GM19239 (cell line): ENCODE results near the gene RAB18.
"Not testable (repeated sequence)": the region's sequence is repeated elsewhere in the genome, so short reads cannot be mapped to it uniquely, and the experiment has no call there.

Experiments
- DNase-seq: peaks from one replicate; pipeline ENCODE4 v3.0.0; 2011; ENCODE audit warnings: low spot score; ENCODE audit not compliant: insufficient read length
- FAIRE-seq: peaks from 2 replicates; lab custom pipeline; 2011; peaks lifted over from hg19 to GRCh38; lab: Jason Lieb, UNC

RAB18 gene

DNA sequence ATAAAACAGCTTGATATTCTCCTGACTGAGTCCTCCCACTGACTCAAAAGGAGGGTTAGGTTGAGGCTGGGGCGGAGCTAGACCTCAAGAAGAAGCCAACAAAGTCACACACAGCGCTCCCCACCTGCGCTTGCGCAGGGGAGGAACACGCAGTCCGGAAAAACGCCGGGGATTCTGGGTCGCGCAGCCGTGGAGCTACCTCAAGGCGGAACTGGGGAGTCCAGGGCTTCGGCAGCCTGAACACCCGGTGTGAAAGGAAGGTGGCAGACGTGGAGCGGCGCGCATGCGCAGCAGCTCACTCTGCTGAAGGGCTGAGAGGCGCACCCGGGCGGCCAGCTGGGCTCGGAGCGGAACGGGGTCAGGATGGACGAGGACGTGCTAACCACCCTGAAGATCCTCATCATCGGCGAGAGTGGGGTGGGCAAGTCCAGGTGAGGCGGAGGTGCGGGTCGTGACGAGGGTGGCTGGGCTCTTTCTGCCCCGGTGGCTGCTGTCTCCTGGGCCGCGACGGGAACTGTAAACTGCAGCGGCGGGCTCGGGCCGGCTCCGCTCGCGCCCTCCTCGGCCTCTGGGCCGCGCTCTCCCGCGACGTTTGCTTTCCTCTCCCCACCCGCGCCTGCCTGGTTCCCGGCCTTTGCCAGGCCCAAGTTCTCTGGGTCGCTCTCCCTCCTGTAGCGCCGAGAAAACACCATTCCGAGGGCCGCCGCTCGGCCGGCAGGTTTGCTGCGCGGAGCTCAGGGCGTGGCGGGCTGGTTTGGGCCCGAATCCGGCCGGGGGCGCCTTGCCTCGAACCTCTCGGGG is at the start of gene RAB18:
TSS of gene RAB18 (plus strand) at position 298 of the 801 bp plus-strand sequence. CDS start at position 364, 66 bp downstream.
- FAIRE-seq: peak; percentile 99
- DNase-seq: peak; percentile 86

DNA sequence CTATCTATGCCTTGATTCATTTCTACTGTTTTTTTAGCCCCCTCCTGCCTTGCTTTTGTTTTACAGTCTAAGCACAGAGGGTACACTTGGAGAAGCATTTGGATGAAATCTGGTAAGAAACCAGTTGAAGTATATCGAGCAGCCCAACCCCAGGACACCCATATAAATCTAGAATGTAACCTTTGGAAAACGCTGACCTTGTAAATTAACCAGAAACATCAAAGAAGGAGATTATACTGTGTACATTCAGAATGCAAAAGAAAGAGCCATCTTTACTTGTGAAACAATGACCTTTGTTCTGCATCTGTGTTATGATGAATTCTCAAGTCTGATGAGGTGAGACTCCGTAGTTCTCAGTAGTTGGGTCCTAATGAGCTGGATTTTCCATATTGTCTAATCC is 49.3 kb upstream of the RAB18 start:
- no peak for DNase-seq
- no peak for FAIRE-seq

DNA sequence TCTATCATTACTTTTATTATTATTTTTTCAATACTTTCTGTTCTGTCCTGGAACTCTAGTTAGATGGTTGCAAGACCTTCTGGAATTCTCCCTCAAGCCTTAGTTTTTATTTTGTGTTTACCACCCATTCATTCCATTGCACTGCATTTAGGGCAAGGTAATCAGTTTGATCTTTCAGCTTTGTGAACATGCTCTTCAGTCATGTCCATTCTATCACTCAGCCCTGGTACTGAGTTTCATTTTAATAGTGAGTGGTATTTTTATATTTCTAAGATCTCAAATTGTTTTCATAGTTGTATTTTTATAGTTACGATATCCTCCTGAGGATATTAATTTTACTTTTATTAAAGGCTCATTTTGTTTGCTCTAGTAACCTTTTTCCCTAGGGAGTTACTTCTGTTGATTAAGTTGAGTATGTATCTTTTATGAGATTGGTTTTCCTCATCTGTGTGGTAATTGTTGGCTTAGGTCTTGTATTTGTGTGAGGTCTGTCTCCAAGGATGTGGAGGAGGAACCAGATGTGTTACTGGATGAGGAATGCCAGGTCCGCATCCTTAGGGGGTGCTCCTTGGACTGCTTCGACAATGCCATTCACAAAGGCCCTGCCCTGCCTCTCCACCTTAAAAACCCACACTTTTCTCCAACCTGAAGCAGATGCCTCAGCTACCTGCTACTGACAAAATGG is 46.7 kb upstream of the RAB18 start:
- no peak for DNase-seq
- no peak for FAIRE-seq

DNA sequence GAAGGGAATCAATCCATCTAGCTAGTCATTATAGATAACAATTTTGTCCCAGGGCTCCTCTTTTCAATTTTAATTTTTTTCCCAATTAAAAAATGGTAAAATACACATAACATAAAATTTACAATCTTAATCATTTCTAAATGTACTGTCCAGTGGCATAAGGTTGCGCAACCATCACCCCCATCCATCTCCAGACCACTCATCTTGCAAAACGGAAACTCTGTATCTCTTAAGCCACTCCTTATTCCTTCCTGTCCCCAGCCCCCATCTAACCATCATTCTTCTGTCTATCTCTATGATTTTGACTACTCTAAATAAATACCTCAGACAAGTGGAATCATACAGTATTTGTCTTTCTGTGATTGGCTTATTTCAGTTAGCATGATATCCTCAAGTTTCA is 46.1 kb upstream of the RAB18 start:
- no peak for DNase-seq

DNA sequence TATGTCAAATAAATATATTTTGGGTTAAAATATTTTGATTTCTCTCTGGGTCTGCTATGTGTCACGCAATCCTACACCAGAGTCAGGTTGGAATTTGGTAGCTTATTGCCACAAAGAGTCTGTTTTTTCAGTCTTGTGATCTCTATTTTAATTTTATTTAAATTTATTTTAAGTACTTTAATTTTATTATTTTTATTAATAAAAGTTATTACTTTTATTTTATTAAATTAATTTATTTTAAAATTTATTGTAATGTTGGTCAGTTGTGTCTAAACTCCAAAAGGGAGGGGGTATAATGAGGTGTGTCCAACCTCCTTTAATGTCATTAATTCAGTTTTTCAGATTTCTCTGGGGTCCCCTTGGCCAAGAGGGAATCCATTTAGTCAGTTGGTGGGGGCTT is 42.8 kb upstream of the RAB18 start:
- FAIRE-seq: no peak

More for the DNA sequence above, 46.1 kb upstream of the RAB18 start:
- no peak for FAIRE-seq

DNA sequence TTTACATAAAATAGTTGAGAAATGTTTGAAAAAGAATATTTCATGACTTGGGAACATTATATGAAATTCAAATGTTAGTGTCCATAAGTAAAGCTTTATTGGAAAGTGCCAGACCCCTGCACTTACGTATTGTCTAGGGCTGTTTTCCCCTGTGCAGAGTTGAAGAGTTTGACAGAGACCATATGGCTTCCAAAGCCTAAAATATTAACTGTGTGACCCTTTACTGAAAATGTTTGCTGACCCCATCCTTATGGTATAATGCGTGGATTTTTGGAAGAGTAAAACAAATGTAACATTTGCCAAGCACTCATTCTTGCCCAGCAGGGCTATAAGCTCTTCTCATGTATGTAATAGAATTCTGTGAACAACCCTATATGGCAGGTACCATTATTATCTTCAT is 40.1 kb upstream of the RAB18 start:
- no peak for DNase-seq
- FAIRE-seq: no peak

More for the DNA sequence above, 42.8 kb upstream of the RAB18 start:
- no peak for DNase-seq

DNA sequence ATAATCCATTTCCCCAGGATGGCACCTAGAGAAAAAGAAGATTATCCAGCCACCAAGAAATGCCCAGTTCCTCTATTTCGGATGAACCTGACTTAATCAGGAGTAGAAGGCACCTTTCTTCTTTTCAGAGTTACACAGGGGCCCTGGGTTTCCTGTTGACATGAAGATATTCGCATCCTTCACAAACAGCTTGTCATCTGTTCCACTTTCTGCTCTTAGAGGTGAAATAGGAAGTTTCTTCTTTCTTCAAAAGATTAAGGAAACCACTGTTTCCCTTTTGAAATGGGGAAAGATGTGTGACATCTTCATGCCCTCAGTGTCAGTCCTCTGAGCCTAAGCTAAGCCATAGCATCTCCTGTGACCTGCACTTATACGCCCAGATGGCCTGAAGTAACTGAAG is 39.1 kb upstream of the RAB18 start:
- DNase-seq (no peak), FAIRE-seq (no peak)

DNA sequence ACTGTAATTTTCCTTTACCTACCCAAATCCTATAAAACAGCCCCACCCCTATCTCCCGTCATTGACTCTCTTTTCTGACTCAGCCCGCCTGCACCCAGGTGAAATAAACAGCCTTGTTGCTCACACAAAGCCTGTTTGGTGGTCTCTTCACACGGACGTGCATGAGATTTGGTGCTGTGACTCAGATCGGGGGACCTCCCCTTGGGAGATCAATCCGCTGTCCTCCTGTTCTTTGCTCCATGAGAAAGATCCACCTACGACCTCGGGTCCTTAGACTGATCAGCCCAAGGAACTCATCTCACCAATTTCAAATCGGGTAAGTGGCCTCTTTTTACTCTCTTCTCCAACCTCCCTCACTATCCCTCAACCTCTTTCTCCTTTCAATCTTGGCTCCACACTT is 38.5 kb upstream of the RAB18 start:
- FAIRE-seq, DNase-seq: not testable (repeated sequence)

DNA sequence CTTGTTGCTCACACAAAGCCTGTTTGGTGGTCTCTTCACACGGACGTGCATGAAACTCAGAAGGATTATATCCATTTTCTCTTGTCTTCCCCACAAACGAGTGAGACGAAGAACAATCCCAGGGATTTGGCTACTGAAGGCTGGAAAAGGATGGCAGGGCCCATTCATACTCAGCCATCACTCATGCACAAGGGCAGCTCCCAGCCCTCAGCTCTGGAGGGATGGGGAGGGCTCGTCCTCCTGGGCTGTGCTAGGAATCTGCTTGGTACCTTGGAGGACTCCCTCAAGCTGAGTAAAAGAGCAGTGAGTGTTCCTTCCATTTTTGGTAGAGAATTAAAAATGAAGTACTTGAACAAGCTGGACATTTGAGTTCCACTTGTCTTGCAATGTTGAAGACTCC is 33.2 kb upstream of the RAB18 start:
- no peak for DNase-seq
- no peak for FAIRE-seq

DNA sequence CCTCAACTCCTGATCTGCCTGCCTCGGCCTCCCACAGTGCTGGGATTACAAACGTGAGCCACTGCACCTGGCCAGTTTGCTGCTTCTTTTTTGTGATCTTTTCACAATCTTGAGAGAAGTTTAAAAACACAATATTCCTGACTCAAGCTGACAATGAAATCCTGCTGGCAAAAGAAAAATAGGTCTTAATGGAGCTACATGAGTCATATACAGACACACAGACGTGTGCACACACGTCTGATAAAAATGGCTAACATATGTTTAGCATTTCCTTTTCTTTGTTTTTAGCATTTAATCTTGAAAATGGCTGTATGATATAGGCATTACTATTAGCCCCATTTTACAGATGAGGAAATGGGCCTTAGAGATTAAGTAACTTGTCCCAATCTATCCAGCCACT is 29.4 kb upstream of the RAB18 start:
- no peak for DNase-seq

DNA sequence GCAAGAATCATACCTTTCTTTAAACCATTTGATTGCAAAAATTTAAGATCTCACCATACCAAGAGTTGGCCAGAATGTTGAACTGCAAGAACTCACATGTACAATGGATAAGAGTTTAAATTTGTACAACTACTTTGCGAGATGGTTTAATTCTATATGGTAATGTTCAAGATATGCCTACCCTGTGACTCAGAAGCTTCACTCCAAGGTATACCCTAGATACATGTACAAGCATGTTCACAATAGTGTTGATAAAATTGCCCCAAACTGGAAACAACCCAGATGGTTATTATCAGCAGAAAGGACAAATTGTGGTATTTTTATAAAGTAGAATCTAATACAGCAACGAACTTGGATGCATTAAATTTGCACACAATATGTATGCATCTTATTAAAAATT is 25.1 kb upstream of the RAB18 start:
- DNase-seq (no peak), FAIRE-seq (no peak)

More for the DNA sequence above, 29.4 kb upstream of the RAB18 start:
- no peak for FAIRE-seq

DNA sequence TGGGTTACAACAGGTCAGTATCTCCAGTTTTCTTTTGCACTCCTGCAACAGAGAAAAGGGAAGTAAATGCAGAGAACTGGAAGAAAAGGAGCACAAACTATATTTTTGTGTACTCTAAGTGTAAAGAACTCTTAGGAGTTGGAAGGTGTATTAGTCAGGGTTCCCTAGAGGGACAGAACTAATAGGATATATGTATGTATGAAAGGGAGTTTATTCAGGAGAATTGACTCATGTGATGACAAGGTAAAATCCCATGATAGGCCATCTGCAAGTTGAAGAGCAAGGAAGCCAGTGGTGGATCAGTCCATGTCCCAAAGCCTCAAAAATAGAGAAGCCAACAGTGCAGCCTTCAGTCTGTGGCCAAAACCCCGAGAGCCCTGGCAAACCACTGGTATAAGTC is 22.6 kb upstream of the RAB18 start:
- FAIRE-seq: no peak

DNA sequence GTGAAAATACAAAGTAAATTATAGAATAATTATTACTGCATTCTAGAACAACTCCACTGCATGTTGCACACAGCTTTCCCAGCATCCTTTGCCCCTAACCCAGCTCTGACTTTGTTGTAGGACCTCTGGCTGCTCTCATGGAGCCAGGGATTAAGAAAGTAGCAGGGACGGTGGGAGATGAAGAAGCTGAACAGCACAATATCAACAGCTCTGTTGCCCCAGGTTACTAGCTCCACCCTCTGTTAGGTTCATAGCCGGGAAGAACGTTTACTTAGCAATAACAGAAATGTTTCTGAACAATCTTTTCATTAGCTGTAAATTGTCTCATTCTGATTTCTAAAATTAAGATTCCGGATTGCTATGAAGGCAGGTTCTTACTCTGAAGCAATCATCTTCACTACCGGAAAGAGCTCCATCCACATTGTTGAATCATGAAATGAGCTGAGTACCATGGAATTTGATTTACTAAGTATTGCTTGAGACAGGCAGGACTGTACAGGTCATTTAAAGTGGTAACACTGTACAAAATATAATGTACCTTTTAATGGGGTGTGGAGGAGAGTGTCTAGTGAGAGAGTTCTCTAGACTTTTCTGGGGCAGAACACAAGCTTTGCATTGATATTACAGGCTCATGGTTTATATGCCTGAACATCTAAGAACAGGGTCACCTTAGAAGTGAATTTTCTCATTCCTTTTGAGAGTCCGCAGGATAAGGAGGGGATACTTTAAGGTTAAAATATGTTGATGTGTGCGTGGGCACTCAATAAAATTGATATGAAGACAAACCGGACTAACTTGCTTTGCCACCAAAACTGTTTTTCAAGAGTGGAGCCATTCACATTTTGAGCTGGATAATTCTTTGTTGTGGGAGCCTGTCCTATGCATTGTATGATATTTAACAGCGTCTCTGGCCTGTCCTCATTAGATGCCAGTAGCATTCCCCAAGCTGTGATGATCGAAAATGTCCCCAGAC is 20.8 kb upstream of the RAB18 start:
- FAIRE-seq (no peak), DNase-seq (no peak)

More for the DNA sequence above, 22.6 kb upstream of the RAB18 start:
- no peak for DNase-seq

DNA sequence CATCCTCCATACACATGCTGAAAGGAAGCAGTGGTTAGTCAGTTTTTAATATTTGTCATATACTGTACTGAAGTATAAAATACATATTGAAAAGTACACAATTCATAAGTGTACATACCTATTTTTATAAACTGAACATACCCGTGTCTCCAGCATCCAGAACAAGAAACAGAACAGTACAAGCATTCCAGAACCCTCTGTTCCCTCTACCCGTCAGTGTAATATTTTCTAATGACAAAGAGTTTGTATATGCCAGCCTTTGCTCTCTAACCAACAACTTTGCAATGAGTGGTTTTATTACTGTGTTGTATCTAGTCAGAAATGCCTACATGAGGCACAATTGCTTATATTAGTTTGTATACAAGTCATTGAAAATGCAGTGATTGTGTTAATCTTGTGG is 18.7 kb upstream of the RAB18 start:
- DNase-seq (no peak), FAIRE-seq (no peak)

DNA sequence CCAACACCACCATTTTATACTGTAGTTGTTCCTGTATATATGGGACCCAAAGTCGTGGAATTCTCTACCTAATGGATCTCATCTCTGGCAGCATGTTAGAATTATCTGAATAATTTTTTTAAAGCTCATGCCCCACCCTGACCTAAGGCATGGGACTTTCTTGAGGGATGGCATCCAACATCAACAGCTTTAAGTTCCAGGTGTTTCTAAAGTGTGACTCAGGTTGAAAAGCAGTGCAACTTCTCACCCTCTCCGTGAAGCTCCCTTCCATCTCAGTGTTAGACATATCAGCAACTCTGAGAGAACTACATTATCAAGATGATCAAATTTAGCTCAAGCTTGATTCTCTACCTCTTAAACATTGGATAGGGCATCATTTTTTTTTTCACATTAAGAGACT is 18.1 kb upstream of the RAB18 start:
- DNase-seq (no peak), FAIRE-seq (no peak)

DNA sequence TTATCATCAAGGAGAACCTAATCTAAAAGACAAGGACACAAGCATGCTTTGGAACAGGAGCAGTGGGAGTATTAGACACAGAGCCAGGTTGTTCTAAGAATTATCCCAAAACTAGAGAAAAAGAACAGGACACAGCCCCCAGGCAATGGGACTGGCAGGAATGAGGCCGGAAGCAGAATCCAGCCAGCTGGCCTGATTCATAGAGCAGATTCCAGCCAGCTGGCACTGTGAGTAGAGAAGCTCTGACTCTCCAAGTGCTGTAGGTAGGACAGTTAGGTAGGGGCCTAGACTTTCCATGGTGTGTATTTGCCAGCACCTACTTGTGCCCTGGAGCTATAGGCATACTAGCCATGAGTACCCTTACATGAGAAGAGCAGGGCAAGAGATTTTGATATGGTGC is 13.3 kb upstream of the RAB18 start:
- FAIRE-seq (no peak), DNase-seq (no peak)

DNA sequence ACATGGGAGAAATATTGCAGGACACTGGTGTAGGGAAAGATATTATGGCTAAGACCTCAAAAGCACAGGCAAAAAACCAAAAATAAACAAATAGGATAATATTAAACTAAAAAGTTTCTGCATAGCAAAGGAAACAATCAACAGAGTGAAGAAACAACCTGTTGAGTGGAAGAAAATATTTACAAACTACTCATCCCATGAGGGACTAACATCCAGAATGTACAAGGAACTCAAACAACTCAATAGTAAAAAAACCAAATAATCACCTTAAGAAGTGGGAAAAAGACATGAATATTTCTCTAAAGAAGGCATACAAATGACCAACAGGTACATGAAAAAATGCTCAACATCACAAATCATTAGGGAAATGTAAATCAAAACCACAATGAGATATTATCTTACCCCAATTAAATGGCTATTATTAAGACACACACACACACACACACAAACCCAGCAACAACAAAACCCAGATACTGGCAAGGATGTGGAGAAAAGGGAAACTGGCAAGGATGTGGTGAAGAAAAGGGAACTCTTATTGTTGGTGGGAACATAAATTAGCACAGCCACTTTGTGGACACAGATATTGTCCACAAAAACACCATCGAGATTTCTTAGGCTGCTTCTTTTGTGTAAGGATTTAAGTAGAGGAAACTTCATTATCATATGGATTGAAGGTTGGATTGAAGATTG is 9.8 kb upstream of the RAB18 start:
- DNase-seq (no peak), FAIRE-seq (no peak)

DNA sequence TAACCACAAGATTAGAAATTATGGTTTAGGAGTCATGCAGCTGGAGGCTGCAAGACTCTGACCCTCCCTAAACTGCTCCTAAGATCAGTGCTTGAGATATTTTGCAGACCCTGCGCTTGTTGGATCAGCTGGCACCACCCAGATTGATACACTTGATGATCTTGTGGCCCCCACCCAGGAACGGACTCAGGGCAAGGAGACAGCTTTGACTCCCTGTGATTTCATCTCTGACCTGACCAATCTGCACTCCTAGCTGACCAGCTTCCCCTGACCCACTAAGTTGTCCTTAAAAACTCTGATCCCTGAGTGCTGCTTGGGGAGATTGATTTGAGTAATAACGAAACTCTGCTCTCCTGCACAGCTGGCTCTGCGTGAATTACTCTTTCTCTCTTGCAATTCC is 8.0 kb upstream of the RAB18 start:
- FAIRE-seq: no peak
- no peak for DNase-seq

DNA sequence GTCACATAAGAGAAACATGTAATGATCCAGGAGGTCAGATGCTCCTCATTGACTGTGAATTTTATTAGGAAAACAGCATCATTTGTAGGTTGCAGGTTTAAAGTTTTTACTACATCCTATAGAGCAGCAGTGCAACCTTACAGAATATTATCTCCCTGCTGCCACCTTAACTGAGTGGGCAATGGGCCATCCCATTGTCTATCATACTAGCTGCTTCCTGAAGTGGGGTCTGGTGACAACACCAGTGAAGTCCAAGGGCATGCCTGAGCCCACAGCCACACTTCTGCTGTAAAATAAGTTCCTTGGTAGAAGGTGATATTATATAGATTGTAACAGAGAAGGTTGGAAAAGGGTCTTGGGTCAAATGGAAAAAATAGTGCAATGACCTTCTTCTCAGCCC is 4.0 kb upstream of the RAB18 start:
- DNase-seq: no peak
- FAIRE-seq: no peak

DNA sequence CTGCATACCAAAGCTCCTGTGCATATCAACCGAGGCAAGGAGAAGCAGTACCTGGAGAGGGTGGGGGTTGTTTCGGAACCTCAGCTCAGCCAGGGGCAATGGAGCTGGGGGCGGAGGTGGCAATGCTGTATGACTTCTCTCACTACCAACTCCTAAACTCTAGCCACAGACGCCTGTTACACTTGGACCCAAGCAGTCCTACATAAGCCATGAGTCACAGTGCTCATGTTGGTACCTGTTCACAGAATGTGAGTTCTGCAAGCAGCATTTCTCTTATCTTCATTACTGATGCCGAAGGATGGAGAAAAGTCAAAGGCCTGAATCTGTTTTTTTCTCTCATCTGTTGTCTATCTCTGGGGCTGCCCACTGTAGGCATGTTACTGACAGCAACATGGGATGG is 3.2 kb upstream of the RAB18 start:
- FAIRE-seq: no peak
- no peak for DNase-seq
